Fibroblast of the aortic adventitia (primary cell): ENCODE data around the gene SLC10A2. TPM values are rescaled to one million over a fixed set of nuclear protein-coding genes. Genes with fewer than 3 reads are reported as not detected.
"Not testable (repeated sequence)": the region's sequence is repeated elsewhere in the genome, so short reads cannot be mapped to it uniquely, and the experiment has no call there.

Experiments
- DNase-seq: peaks from one replicate; pipeline ENCODE4 v3.0.0-alpha.2; 2010; ENCODE audit warnings: low read depth
- H3K4me3 ChIP-seq: 2 replicates; pipeline ENCODE4 v1.5.1; 2011; ENCODE audit warnings: low read depth, mild to moderate bottlenecking, control low read depth, low read length, moderate library complexity
- CTCF ChIP-seq: IDR thresholded peaks from 2 replicates; pipeline ENCODE4 v1.5.1; 2011; ENCODE audit warnings: mild to moderate bottlenecking, low read length, control low read depth, inconsistent platforms; ENCODE audit not compliant: insufficient read depth
- total RNA-seq: library from RNA; depleted of rRNA; stranded (reverse); fragments of >200 nt; gene quantifications from 2 replicates; pipeline ENCODE4 v1.2.3, GENCODE V29; 2012; ENCODE audit warnings: low replicate concordance

SLC10A2 gene
- total RNA-seq, 1 donor = not detected

GRCh38 chr13:103100830-103101229, 34.6 kb upstream of the SLC10A2 start:
- TF ChIP-seq CTCF = no peak
- no peak for DNase-seq
- no peak overlapping the region for H3K4me3 ChIP-seq

- no peak overlapping the region for H3K4me3 ChIP-seq
- no peak for TF ChIP-seq CTCF
- DNase-seq = no peak
Measured at GRCh38 chr13:103099722-103100293, 33.6 kb upstream of the SLC10A2 start.

GRCh38 chr13:103098535-103098934, 32.3 kb upstream of the SLC10A2 start:
- no peak overlapping the region for H3K4me3 ChIP-seq
- DNase-seq = no peak
- no peak for TF ChIP-seq CTCF

GRCh38 chr13:103097366-103097928, 31.2 kb upstream of the SLC10A2 start:
- TF ChIP-seq CTCF = no peak
- no peak overlapping the region for H3K4me3 ChIP-seq
- no peak for DNase-seq

GRCh38 chr13:103093649-103094048, 27.4 kb upstream of the SLC10A2 start:
- H3K4me3 ChIP-seq, DNase-seq: not testable (repeated sequence)

- DNase-seq = no peak
- H3K4me3 ChIP-seq = no peak overlapping the region
- no peak for TF ChIP-seq CTCF
Measured at GRCh38 chr13:103087275-103087674, 21.1 kb upstream of the SLC10A2 start.

GRCh38 chr13:103081435-103081834, 15.2 kb upstream of the SLC10A2 start:
- TF ChIP-seq CTCF = no peak
- H3K4me3 ChIP-seq = no peak overlapping the region
- no peak for DNase-seq
